Ovary (tissue), 3 donors: ENCODE data around the gene ATRN.

Experiments
- EP300 ChIP-seq: sonication (generic); formaldehyde crosslinking; IDR thresholded peaks from one replicate; pipeline ENCODE4 v1.6.1; 2017; ENCODE audit warnings: antibody characterized with exemption
- POLR2A ChIP-seq: fragments of 450-650 bp; IDR thresholded peaks from one replicate; pipeline ENCODE4 v1.6.1; 2017; ENCODE audit warnings: antibody characterized with exemption, mild to moderate bottlenecking, moderate library complexity
- TF ChIP-seq, protein P1 (sequence below), 3 donors: fragments of 450-650 bp in 2 of 3; fragments of 200-600 bp in 1 of 3; IDR thresholded peaks; one replicate each; pipeline versions ENCODE4 v1.5.1 to v1.8.0; 2016 to 2022; ENCODE audit warnings: antibody characterized with exemption in 3 of 3, mild to moderate bottlenecking in 1 of 3
- donor health status: DM: no; HTN: no; CAD: no.

GRCh38 chr20:3693376-3693775 lies 222.6 kb downstream of the ATRN start:
- TF ChIP-seq, protein P1, sequence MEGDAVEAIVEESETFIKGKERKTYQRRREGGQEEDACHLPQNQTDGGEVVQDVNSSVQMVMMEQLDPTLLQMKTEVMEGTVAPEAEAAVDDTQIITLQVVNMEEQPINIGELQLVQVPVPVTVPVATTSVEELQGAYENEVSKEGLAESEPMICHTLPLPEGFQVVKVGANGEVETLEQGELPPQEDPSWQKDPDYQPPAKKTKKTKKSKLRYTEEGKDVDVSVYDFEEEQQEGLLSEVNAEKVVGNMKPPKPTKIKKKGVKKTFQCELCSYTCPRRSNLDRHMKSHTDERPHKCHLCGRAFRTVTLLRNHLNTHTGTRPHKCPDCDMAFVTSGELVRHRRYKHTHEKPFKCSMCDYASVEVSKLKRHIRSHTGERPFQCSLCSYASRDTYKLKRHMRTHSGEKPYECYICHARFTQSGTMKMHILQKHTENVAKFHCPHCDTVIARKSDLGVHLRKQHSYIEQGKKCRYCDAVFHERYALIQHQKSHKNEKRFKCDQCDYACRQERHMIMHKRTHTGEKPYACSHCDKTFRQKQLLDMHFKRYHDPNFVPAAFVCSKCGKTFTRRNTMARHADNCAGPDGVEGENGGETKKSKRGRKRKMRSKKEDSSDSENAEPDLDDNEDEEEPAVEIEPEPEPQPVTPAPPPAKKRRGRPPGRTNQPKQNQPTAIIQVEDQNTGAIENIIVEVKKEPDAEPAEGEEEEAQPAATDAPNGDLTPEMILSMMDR (IDR thresholded peaks at IDR 0.05): no peak
- no peak for TF ChIP-seq POLR2A
- no peak for TF ChIP-seq EP300
